GDM1 (cell line): ENCODE results near the gene CRYBG1.

Source experiments
- DNase-seq: peaks from one replicate; lab custom pipeline; 2025; lab: John Stamatoyannopoulos, UW

Gene CRYBG1, protein sequence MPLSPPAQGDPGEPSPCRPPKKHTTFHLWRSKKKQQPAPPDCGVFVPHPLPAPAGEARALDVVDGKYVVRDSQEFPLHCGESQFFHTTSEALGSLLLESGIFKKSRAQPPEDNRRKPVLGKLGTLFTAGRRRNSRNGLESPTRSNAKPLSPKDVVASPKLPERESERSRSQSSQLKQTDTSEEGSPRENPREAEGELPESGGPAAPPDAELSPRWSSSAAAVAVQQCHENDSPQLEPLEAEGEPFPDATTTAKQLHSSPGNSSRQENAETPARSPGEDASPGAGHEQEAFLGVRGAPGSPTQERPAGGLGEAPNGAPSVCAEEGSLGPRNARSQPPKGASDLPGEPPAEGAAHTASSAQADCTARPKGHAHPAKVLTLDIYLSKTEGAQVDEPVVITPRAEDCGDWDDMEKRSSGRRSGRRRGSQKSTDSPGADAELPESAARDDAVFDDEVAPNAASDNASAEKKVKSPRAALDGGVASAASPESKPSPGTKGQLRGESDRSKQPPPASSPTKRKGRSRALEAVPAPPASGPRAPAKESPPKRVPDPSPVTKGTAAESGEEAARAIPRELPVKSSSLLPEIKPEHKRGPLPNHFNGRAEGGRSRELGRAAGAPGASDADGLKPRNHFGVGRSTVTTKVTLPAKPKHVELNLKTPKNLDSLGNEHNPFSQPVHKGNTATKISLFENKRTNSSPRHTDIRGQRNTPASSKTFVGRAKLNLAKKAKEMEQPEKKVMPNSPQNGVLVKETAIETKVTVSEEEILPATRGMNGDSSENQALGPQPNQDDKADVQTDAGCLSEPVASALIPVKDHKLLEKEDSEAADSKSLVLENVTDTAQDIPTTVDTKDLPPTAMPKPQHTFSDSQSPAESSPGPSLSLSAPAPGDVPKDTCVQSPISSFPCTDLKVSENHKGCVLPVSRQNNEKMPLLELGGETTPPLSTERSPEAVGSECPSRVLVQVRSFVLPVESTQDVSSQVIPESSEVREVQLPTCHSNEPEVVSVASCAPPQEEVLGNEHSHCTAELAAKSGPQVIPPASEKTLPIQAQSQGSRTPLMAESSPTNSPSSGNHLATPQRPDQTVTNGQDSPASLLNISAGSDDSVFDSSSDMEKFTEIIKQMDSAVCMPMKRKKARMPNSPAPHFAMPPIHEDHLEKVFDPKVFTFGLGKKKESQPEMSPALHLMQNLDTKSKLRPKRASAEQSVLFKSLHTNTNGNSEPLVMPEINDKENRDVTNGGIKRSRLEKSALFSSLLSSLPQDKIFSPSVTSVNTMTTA (N-terminal part only)

GRCh38 chr6:106360410-106360988 lies at the start of gene CRYBG1:
Gene CRYBG1, plus strand, starts transcription at chr6:106360717. Its CDS starts 192 bp downstream, at chr6:106360909.
- no peak for DNase-seq

- DNase-seq: peak; percentile 58
These were observed 44.6 kb upstream of the CRYBG1 start for GRCh38 chr6:106315765-106316374.

DNA sequence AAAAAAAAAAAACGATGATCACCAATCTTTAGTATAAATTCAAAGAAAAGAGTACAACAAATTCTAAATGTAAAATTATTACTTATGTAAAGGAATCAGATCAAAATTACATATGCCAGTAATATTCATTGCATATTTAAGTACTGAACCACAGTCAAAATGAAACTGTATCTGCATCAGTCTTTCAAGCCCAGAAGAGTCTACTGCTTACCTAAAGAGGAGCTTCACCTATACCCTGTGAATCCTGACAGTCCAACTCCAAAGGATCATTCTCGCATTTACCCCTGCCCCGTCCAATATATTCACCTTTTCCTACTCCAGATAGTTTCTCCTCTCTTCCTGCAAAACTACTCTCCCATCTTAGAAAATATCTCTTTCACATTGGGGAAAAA lies 44.1 kb upstream of the CRYBG1 start:
- no peak for DNase-seq

DNA sequence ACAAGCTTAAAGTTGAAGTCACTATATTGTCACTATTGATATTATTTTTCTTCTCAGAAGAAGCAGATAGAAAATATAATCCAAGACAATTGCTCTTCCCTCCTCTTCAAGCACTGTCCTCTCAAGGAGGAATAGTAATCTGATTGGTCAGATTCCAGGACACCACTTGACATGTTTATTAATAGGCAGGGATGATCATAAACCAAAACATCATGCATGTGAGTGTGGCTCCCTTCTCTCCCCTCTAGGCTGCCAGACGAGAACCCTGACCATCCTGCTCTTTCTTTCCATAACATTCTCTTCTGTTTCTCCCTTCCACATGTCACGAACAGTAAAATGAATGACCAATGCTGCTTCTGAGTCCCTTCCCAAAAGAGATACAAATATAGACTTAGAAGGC lies 42.5 kb upstream of the CRYBG1 start:
- no peak for DNase-seq

DNA sequence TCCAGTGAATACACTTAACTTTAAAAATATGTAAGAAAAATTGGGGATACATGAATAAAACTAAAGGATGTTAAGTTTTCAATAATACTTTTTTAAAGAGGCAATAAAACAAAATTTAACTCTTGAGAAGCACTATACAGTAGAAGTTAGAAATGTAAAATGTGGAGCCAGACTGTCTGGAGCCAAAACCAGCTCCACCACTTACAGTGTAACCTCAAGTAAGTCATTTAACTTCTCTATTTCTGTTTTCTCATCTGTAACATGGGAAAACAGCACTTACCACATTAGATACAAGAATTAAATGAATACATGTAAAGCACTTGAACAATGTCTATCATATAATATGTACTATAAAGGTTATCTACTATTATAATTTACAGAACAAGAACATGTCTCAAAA lies 41.7 kb upstream of the CRYBG1 start:
- no peak for DNase-seq

GRCh38 chr6:106321940-106322339 lies 38.6 kb upstream of the CRYBG1 start:
- DNase-seq: no peak

DNA sequence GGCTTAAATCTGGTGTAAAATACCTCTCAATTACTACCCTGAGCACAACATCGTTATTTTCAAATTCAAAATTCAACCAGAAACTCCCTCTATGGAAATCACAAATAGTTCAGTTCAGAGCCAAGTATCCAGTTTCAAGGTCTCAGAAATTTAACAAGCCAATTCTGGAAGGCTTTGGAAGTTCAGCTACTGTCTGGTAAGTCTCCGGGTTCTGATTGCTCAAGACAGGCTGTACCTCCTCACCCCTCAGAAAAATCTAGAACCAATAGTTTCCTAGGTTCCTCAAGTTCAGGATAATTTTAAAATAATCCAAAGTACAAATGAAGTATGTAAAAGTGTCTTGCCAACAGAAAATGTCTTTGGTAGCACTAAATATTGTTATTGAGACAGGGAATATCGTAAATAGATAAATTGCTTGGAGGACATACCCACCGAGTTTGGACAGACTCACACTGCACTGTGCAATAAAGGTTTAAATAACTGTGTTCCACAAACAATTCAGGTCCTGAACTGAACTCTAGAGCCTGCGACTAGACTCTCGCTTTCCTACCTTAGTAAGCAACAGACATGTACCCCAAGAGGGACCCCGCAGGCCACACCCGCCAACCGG lies 35.7 kb upstream of the CRYBG1 start:
- DNase-seq: no peak

DNA sequence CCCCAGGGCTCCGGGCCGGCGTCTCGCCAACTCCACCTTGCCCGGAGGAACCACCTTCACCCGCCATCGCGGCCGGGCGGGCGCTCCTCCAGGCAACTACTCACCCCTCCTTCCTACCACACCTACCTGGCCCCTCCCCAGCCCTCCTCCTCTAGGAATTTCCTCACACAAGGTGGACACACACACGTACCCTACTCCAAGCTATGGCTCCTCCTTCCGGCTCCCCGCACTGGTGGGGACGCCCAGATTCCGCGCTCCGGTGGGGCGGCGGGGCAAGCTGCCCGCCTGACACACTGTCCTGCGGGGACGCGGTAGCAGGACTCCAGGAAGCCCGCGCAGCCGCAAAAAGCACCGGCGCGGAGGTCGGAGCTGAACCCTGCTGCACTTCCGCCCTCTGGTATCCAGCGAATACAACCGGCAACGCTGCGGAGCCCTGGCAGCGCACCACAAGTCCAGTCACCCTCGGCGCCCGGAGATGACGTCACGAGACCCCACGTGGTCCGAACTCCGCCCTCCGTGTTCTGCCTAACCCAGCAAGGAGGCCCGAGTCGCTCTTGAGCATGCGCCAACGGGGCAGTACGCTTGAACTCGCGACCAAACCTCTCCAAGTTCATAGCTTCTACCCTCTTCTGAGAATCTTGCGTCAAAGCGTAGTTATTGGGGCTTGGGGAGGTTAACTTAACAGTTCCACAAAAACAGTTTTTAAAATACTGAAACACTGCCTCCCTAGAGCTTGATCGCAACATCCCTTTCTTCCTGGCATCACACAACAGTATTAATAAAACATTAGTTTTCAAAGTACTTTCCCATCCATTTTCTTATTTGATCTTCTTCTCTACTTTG lies 35.0 kb upstream of the CRYBG1 start, which contains the start of gene ATG5:
ATG5 (minus strand) TSS at position 425 of the 843 bp plus-strand sequence. CDS start 9,552 bp downstream, outside the sequence.
- peak; percentile 99 for DNase-seq

DNA sequence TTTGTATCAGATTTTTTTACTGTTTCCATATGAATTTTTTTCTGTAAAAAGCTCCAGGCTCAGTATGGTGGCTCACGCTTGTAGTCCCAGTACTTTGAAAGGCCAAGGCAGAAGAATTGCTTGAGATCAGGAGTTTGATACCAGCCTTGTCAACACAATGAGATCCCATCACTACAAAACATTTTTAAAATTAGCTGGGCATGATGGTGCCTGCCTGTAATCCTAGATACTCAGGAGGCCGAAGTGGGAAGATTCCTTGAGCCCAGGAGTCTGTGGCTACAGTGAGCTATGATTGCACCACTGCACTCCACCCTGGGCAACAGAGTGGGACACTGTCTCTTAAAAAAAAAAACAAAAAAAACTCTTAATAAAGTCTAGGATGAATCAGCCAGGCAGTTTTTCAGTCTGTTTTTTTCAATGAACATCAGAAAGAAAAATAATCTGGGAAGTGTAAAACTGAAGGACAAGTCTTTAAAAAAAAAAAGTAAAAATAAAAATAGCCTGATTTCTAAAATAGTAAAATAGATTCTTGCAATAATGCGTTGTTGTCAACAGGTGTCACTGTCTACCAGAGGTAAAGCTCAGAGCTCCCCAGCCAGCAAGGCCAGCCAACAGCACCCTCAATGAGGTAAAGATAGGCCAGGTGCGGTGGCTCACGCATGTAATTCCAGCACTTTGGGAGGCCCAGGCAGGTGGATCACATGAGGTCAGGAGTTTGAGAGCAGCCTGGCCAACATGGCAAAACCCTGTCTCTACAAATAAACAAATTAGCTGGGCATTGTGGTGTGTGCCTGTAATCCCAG lies 25.7 kb upstream of the CRYBG1 start:
- DNase-seq: peak; percentile 20

GRCh38 chr6:106339334-106340029 lies 21.0 kb upstream of the CRYBG1 start:
- DNase-seq: peak; percentile 21

GRCh38 chr6:106347219-106347618 lies 13.3 kb upstream of the CRYBG1 start:
- no peak for DNase-seq

DNA sequence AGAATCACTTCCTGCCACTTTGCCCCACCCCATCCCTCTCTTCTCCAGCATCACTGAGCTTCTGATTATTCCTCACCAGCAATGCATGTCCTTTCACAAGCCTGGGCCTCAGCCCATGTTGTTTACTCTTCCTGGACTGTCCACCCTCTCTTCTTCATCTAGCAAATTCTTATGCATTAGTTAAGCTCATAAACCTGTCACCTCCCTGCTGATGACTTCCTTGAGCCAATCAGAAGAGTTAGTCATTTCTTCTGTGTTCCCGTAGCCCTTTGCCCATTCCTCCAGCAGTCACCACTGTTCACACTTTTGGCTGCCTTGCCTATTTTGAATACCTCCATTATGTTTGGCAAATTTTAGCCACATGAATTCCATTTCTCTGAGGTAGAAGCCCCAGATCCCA lies 4.1 kb upstream of the CRYBG1 start:
- DNase-seq: no peak

- DNase-seq: no peak
These were observed 533 bp upstream of the CRYBG1 start for GRCh38 chr6:106359959-106360409.

- no peak for DNase-seq
These were observed 493 bp downstream of the CRYBG1 start for GRCh38 chr6:106360989-106361430.

DNA sequence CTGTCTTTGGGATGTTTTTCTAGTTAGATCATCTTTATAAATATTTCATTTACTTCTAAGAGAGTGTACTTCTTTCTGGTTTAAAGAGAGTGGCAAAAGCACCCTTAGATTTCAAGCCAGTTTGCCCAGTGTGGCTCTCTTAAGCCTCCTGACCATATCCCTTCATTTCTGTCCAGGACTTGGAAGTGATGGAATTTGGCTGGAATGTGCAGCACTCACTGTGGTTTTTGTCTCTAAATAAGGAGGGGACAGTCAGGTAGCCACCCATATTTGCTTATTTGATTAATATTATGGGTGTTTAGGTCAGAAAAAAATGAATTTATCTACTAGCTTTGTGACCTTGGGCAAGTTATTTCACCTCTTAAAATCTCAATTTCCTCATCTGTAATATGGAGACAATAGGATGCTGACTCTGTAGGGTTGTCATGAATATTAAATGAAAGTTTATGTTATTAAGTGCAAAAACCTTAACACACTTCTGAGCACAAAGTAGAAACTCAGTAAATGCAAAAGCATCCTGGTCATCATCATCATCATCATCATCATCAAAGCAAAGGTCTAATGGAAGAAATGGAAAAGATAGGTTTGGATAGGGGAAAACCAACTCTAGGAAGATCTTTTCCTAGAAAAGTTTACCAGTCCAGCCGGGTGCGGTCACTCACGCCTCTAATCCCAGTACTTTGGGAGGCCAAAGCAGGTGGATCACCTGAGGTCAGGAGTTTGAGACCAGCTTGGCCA lies 3.1 kb downstream of the CRYBG1 start:
- no peak for DNase-seq

- no peak for DNase-seq
These were observed 9.2 kb downstream of the CRYBG1 start for GRCh38 chr6:106369739-106370138.

- DNase-seq: no peak
These were observed 10.1 kb downstream of the CRYBG1 start for GRCh38 chr6:106370639-106371038.
